OCI-LY7 (cell line): Measurements from ENCODE around the gene MCM7. TPM values are rescaled to one million over a fixed set of nuclear protein-coding genes. Genes with fewer than 3 reads are reported as not detected.

Experiments
- BruUV-seq: library from RNA; stranded (reverse); fragments of 400-500 nt; replicated peaks from 2 replicates; lab custom pipeline; 2021; lab: Mats Ljungman, UMichigan
- CTCF ChIA-PET: fragments of 300-600 bp; sonication (Branson Sonifier 250); formaldehyde crosslinking; loops from one replicate; lab custom pipeline; 2022; ENCODE audit warnings: antibody characterized with exemption; ENCODE audit not compliant: unreplicated experiment; lab: Charles Lee
- POLR2A ChIA-PET: fragments of 300-600 bp; sonication (Branson Sonifier 250); formaldehyde crosslinking; loops from one replicate; lab custom pipeline; 2022; ENCODE audit warnings: antibody characterized with exemption; lab: Charles Lee
- DNase-seq: peaks from one replicate; pipeline ENCODE4 v3.0.0-alpha.2; 2015; ENCODE audit warnings: low spot score
- H2AFZ ChIP-seq: fragments of 200-600 bp; sonication (generic), shearing (Covaris generic); 2 replicates; pipeline ENCODE4 v1.6.1; 2014; ENCODE audit warnings: mild to moderate bottlenecking, antibody characterized with exemption, low read length, moderate library complexity
- H3K27ac ChIP-seq: fragments of 200-600 bp; sonication (generic); 2 replicates; pipeline ENCODE4 v1.5.1; 2014; ENCODE audit warnings: mixed run types, low read depth, mild to moderate bottlenecking, moderate library complexity, low read length, inconsistent platforms; ENCODE audit not compliant: poor library complexity, severe bottlenecking
- H3K36me3 ChIP-seq: fragments of 200-600 bp; sonication (generic); 2 replicates; pipeline ENCODE4 v1.6.1; 2014; ENCODE audit warnings: mild to moderate bottlenecking, antibody characterized with exemption, low read length, moderate library complexity, mixed read lengths; ENCODE audit not compliant: insufficient read depth
- H3K4me1 ChIP-seq: fragments of 200-600 bp; sonication (generic); 2 replicates; pipeline ENCODE4 v1.5.1; 2014; ENCODE audit warnings: mild to moderate bottlenecking, low read length; ENCODE audit not compliant: insufficient read depth, poor library complexity, severe bottlenecking
- H3K4me2 ChIP-seq: fragments of 200-600 bp; sonication (generic); 2 replicates; pipeline ENCODE4 v1.6.1; 2014; ENCODE audit warnings: mild to moderate bottlenecking, low read length
- H3K4me3 ChIP-seq: fragments of 200-600 bp; sonication (generic); 2 replicates; pipeline ENCODE4 v1.5.1; 2014; ENCODE audit warnings: mild to moderate bottlenecking, low read depth, low read length; ENCODE audit not compliant: poor library complexity, severe bottlenecking
- H3K79me2 ChIP-seq: fragments of 200-600 bp; sonication (generic); 2 replicates; pipeline ENCODE4 v1.6.1; 2016; ENCODE audit warnings: low read depth, mild to moderate bottlenecking, low read length, moderate library complexity, mixed read lengths; ENCODE audit not compliant: insufficient read depth
- H3K9me2 ChIP-seq: fragments of 200-600 bp; sonication (generic); 2 replicates; pipeline ENCODE4 v1.6.1; 2016; ENCODE audit warnings: mild to moderate bottlenecking, low read length, mixed read lengths; ENCODE audit not compliant: insufficient read depth
- H3K9me3 ChIP-seq: fragments of 200-600 bp; sonication (generic); 2 replicates; pipeline ENCODE4 v1.6.1; 2014; ENCODE audit warnings: mild to moderate bottlenecking, mixed run types, low read length, mixed read lengths
- H4K20me1 ChIP-seq: fragments of 200-600 bp; sonication (generic); 2 replicates; pipeline ENCODE4 v1.6.1; 2014; ENCODE audit warnings: mild to moderate bottlenecking, antibody characterized with exemption, low read length, moderate library complexity, mixed read lengths; ENCODE audit not compliant: insufficient read depth
- EZH2phosphoT487 ChIP-seq: fragments of 200-600 bp; sonication (generic); IDR thresholded peaks from 2 replicates; pipeline ENCODE4 v1.6.1; 2018; ENCODE audit warnings: low read depth, borderline replicate concordance, mild to moderate bottlenecking, mixed run types, antibody characterized with exemption, low read length, moderate library complexity, mixed read lengths
- intact Hi-C: fragments of 100-400 bp; cut with micrococcal nuclease; formaldehyde crosslinking; loops from one replicate; pipeline ENCODE4 v1.10.0; 2022; ENCODE audit not compliant: unreplicated experiment
- total RNA-seq, 2 experiments: library from RNA; depleted of rRNA in 1 of 2; stranded (reverse); fragments of >200 nt in 1 of 2; shearing (Covaris generic) in 1 of 2; gene quantifications; 2 replicates each; pipeline ENCODE4 v1.2.3, GENCODE V29; 2014 to 2022
- TF ChIP-seq, protein P1 (sequence below): fragments of 200-600 bp; sonication (generic); conservative IDR thresholded peaks from 2 replicates; pipeline ENCODE4 v1.5.1; 2014; ENCODE audit warnings: mild to moderate bottlenecking, antibody characterized with exemption, low read length, moderate library complexity, mixed read lengths

Gene MCM7
- total RNA-seq, 2 experiments from 2014 or later: 423 to 424 TPM

- POLR2A ChIA-PET: interaction anchor here (1.3 kb wide), 1 partner anchor 9 kb away, joined by 5 read pairs; no protein-coding TSS in a partner anchor
These were observed 10.0 kb upstream of the MCM7 start for GRCh38 chr7:100111156-100111555.

DNA sequence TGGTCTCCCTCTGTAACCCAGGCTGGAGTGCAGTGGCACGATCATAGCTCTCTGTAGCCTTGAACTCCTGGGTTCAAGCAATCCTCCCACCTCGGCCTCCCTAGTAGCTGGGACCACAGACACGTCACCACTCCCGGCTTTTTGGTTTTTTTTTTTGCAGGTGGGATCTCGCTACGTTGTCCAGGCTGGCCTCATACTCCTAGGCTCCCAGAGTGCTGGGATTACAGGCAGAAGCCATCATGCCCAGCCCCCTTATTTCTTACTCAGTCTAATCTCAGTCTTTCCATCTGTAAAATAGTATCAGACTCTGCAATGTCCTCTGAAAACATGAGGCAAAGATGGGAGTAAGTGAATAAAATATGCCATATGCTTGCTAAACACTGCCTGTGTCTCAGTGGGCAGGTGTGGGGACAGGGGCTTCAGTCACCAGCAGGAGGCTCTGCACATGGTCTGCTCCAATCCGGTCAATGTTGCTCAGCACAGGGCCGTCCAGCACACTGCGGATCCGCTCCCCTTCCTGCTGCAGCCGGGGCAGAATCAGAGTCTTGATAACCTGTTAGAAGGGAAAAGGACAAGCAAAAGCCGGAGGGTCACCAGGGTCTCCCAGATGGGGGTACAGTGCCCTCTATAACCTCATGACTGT lies 8.4 kb upstream of the MCM7 start:
- Histone ChIP-seq H3K4me1 (no peaks in the 10 kb centered on the region), H3K9me3 (no peaks in the 10 kb centered on the region), H2AFZ (no peak overlapping the region), H3K9me2 (no peaks in the 10 kb centered on the region), H3K79me2 (no peaks in the 10 kb centered on the region), H4K20me1 (no peaks in the 10 kb centered on the region), H3K27ac (no peak overlapping the region), H3K4me2 (no peak overlapping the region), H3K36me3 (peaks cover 81% of the 10 kb centered on the region), H3K4me3 (no peak overlapping the region)
- intact Hi-C loops: no loop called here
- POLR2A ChIA-PET: no interaction called here
- no TSS peak for BruUV-seq
- no peak for DNase-seq
- CTCF ChIA-PET: no interaction called here
- TF ChIP-seq, protein P1, sequence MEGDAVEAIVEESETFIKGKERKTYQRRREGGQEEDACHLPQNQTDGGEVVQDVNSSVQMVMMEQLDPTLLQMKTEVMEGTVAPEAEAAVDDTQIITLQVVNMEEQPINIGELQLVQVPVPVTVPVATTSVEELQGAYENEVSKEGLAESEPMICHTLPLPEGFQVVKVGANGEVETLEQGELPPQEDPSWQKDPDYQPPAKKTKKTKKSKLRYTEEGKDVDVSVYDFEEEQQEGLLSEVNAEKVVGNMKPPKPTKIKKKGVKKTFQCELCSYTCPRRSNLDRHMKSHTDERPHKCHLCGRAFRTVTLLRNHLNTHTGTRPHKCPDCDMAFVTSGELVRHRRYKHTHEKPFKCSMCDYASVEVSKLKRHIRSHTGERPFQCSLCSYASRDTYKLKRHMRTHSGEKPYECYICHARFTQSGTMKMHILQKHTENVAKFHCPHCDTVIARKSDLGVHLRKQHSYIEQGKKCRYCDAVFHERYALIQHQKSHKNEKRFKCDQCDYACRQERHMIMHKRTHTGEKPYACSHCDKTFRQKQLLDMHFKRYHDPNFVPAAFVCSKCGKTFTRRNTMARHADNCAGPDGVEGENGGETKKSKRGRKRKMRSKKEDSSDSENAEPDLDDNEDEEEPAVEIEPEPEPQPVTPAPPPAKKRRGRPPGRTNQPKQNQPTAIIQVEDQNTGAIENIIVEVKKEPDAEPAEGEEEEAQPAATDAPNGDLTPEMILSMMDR: 0 out of 2 replicates have a peak, but pooled peaks have one; percentile 22
- TF ChIP-seq EZH2phosphoT487: no peak

More at GRCh38 chr7:100111156-100111555, 10.0 kb upstream of the MCM7 start:
- Histone ChIP-seq H3K9me2 (no peaks in the 10 kb centered on the region), H3K4me3 (no peak overlapping the region), H3K4me1 (no peaks in the 10 kb centered on the region), H4K20me1 (no peaks in the 10 kb centered on the region), H3K9me3 (no peaks in the 10 kb centered on the region), H3K27ac (no peak overlapping the region), H3K4me2 (no peak overlapping the region), H3K79me2 (no peaks in the 10 kb centered on the region), H2AFZ (no peak overlapping the region), H3K36me3 (peaks cover 76% of the 10 kb centered on the region)
- no TSS peak for BruUV-seq
- TF ChIP-seq EZH2phosphoT487: no peak
- TF ChIP-seq, protein P1: no peak
- CTCF ChIA-PET: no interaction called here
- intact Hi-C loops: no loop called here
- DNase-seq: no peak

DNA sequence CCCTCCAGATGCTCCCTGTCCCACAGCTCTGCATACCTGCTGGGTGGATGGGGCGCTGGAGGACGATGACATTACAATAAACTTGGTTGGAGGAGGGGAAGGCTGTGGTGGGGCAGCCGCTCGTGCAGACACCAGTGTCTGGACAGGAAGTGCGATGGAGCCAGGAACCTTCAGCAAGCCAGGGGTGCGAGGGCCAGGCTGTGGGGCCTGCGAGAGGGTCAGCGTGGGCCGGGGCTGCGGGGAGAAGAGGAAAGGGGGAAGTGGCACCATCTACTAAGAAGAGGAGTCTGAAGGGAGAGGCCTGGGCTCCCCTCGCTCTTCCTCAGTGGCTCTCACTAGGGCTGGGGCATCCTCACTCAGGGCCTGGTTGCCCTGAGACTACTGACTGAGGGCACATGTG lies 6.7 kb upstream of the MCM7 start:
- TF ChIP-seq, protein P1: no peak
- no peak for TF ChIP-seq EZH2phosphoT487
- BruUV-seq: no TSS peak
- Histone ChIP-seq H3K79me2 (peaks cover 3% of the 10 kb centered on the region; the same call in 1 of the 2 replicates), H3K27ac (no peak overlapping the region), H3K9me3 (no peaks in the 10 kb centered on the region), H4K20me1 (no peaks in the 10 kb centered on the region), H3K4me1 (peaks cover 4% of the 10 kb centered on the region), H3K4me3 (no peak overlapping the region), H3K36me3 (peaks cover 68% of the 10 kb centered on the region), H3K9me2 (no peaks in the 10 kb centered on the region), H2AFZ (no peak overlapping the region), H3K4me2 (no peak overlapping the region)
- CTCF ChIA-PET: no interaction called here
- no peak for DNase-seq
- intact Hi-C loops: no loop called here
- POLR2A ChIA-PET: no interaction called here
